Heart left ventricle (tissue), 13 donors: ENCODE data around the gene INO80C.

Experiments
- POLR2A ChIP-seq, 2 donors: fragments of 450-650 bp; IDR thresholded peaks; one replicate each; pipeline ENCODE4 v1.6.1; 2017; ENCODE audit warnings: antibody characterized with exemption in 2 of 2, mild to moderate bottlenecking in 2 of 2, moderate library complexity in 2 of 2
- TF ChIP-seq, protein P1 (sequence below), 12 donors: fragments of 200-600 bp; sonication (generic) in 4 of 12; IDR thresholded peaks; one replicate each; pipeline versions ENCODE4 v1.5.0 to v1.8.0; 2018 to 2022; ENCODE audit warnings: antibody characterized with exemption in 12 of 12, mild to moderate bottlenecking in 5 of 12
- donor health status: ischemic (EF 13 %, LVEDD 7.1; RV severe dilation, severe dysfunction).
- donor health status: DM: no; HTN: yes; CAD: no.
- donor health status: DM: no; HTN: no; CAD: no.
- donor health status: ischemic (EF 25% LVEDD 6.9; RV normal size, moderate dysfunction).
- donor health status: ischemic (EF 25% LVEDD 5.7; RV mildly dilated, moderate dysfunction).
- donor health status: ischemic (EF 35%, LVEDD 5.7; RV mildly dilated, moderate dysfunction).
- donor health status: nonischemic (EF 11% LVEDD 7.7; RV severe dilation, severe dysfunction).
- donor health status: DM: yes; HTN: yes; CAD: no.
- donor health status: PGD.
- donor health status: ischemic (EF 29% LVEDD 5.4; RV normal size, mild dysfunction).
- donor health status: nonischemic (EF 23%, LVEDD 6.1; RV moderate dilation, normal function).

- TF ChIP-seq, protein P1, sequence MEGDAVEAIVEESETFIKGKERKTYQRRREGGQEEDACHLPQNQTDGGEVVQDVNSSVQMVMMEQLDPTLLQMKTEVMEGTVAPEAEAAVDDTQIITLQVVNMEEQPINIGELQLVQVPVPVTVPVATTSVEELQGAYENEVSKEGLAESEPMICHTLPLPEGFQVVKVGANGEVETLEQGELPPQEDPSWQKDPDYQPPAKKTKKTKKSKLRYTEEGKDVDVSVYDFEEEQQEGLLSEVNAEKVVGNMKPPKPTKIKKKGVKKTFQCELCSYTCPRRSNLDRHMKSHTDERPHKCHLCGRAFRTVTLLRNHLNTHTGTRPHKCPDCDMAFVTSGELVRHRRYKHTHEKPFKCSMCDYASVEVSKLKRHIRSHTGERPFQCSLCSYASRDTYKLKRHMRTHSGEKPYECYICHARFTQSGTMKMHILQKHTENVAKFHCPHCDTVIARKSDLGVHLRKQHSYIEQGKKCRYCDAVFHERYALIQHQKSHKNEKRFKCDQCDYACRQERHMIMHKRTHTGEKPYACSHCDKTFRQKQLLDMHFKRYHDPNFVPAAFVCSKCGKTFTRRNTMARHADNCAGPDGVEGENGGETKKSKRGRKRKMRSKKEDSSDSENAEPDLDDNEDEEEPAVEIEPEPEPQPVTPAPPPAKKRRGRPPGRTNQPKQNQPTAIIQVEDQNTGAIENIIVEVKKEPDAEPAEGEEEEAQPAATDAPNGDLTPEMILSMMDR (IDR thresholded peaks at IDR 0.05), result no peak
- no peak for TF ChIP-seq POLR2A (IDR thresholded peaks at IDR 0.05)
Measured at GRCh38 chr18:35491700-35492077, 6.1 kb downstream of the INO80C start.
